ENCODE data around the gene RNLS.

Gene RNLS

DNA sequence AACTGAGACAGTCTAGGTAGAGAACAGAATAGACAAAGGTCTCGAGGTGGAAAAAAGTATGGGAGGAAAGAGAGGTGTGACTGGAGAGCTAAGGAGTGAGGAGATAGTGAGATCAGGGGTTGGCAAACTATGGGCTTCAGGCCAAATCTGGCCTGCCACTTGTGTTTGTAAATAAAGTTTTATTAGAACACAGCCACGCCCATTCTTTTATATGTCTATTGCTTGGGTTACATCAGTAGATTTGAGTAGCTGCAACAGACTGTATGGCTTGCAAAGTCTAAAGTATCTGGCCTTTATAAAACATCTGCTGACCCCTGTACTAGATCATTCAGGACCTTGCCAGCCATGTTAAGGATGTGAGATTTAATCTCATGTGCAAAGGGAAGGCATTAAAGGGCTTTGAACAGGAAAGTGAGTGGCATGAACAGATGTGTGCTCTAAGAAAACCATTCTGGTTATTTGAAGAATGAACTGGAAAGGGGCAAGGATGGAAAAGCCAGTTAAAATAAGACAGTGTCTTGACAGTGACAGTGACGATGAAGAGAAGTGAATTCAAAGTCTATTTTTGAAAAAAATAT, 240.3 kb downstream of the RNLS start:
- no peaks in the 10 kb centered on the region for H3K79me2 ChIP-seq (ENCODE audit: low read length)
- H3K4me3 ChIP-seq (ENCODE audit: low read length): no peak overlapping the region
- no peak overlapping the region for H3K27ac ChIP-seq (ENCODE audit: low read length)
- no peaks in the 10 kb centered on the region for H3K36me3 ChIP-seq (replicated peaks; ENCODE audit: low read depth, low read length)
- peaks cover 7% of the 10 kb centered on the region for H3K4me1 ChIP-seq (ENCODE audit: low read length)
- no peaks in the 10 kb centered on the region for H4K20me1 ChIP-seq (ENCODE audit: insufficient read depth, low read length)
- H3K27me3 ChIP-seq (ENCODE audit: low read depth, low read length): no peaks in the 10 kb centered on the region
- H3K9me3 ChIP-seq (ENCODE audit: insufficient read depth, low read length): no peaks in the 10 kb centered on the region
- no peak overlapping the region for H2AFZ ChIP-seq (ENCODE audit: low read depth, low read length)
- H3K9ac ChIP-seq (ENCODE audit: low read length): no peak overlapping the region
- TF ChIP-seq EZH2phosphoT487 (IDR thresholded peaks at IDR 0.05; ENCODE audit: low read depth) (no peak), CTCF (IDR thresholded peaks at IDR 0.05; ENCODE audit: low read depth, low read length) (no peak)
- no peak overlapping the region for H3K4me2 ChIP-seq (ENCODE audit: low read length)

GRCh38 chr10:88337134-88337533, 246.0 kb downstream of the RNLS start:
- Histone ChIP-seq H3K4me3 (ENCODE audit: low read length) (peak overlapping the region; percentile 28), H3K27ac (ENCODE audit: low read length) (peak overlapping the region; percentile 80), H2AFZ (ENCODE audit: low read depth, low read length) (no peak overlapping the region), H3K27me3 (ENCODE audit: low read depth, low read length) (no peaks in the 10 kb centered on the region), H3K4me1 (ENCODE audit: low read length) (peaks cover 51% of the 10 kb centered on the region), H3K36me3 (replicated peaks; ENCODE audit: low read depth, low read length) (no peaks in the 10 kb centered on the region), H4K20me1 (ENCODE audit: insufficient read depth, low read length) (no peaks in the 10 kb centered on the region), H3K79me2 (ENCODE audit: low read length) (no peaks in the 10 kb centered on the region), H3K9ac (ENCODE audit: low read length) (peak overlapping the region; percentile 52; the same call in 1 of the 2 replicates), H3K4me2 (ENCODE audit: low read length) (peak overlapping the region; percentile 75), H3K9me3 (ENCODE audit: insufficient read depth, low read length) (no peaks in the 10 kb centered on the region)
- TF ChIP-seq EZH2phosphoT487 (IDR thresholded peaks at IDR 0.05; ENCODE audit: low read depth): no peak
- TF ChIP-seq CTCF (IDR thresholded peaks at IDR 0.05; ENCODE audit: low read depth, low read length): no peak

DNA sequence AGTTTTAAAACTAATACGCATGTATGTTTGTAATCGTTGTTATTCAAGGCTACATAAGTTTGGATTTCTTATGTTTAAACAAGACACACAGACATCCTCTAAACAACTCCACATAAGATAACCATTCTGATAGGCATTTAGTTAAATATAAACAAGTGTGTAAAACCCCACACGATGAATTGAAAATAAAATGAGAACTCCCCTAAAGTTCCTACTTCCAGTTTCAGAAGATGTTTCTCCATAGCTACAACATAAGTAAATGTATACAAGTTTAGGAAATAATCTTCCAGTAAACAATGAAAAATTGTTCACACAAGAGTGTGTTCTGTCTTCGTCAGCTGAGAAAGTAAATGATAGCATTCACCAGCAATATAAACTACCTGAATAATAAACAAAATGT, 246.8 kb downstream of the RNLS start:
- Histone ChIP-seq H4K20me1 (ENCODE audit: insufficient read depth, low read length) (no peaks in the 10 kb centered on the region), H2AFZ (ENCODE audit: low read depth, low read length) (0 out of 2 replicates have a peak overlapping the region, but pooled peaks have one; percentile 22), H3K4me3 (ENCODE audit: low read length) (peak overlapping the region; percentile 28), H3K79me2 (ENCODE audit: low read length) (no peaks in the 10 kb centered on the region), H3K4me2 (ENCODE audit: low read length) (peak overlapping the region; percentile 75), H3K9me3 (ENCODE audit: insufficient read depth, low read length) (no peaks in the 10 kb centered on the region), H3K4me1 (ENCODE audit: low read length) (peaks cover 59% of the 10 kb centered on the region), H3K27ac (ENCODE audit: low read length) (peak overlapping the region; percentile 80), H3K36me3 (replicated peaks; ENCODE audit: low read depth, low read length) (no peaks in the 10 kb centered on the region), H3K9ac (ENCODE audit: low read length) (peak overlapping the region; percentile 52; the same call in 1 of the 2 replicates), H3K27me3 (ENCODE audit: low read depth, low read length) (no peaks in the 10 kb centered on the region)
- TF ChIP-seq CTCF (IDR thresholded peaks at IDR 0.05; ENCODE audit: low read depth, low read length) (no peak), EZH2phosphoT487 (IDR thresholded peaks at IDR 0.05; ENCODE audit: low read depth) (no peak)

GRCh38 chr10:88333248-88333630, 249.9 kb downstream of the RNLS start:
- Histone ChIP-seq H3K9me3 (ENCODE audit: insufficient read depth, low read length) (0 out of 2 replicates have a peak, but pooled peaks cover 3% of the 10 kb centered on the region), H4K20me1 (ENCODE audit: insufficient read depth, low read length) (no peaks in the 10 kb centered on the region), H3K4me3 (ENCODE audit: low read length) (no peak overlapping the region), H3K36me3 (replicated peaks; ENCODE audit: low read depth, low read length) (no peaks in the 10 kb centered on the region), H3K79me2 (ENCODE audit: low read length) (no peaks in the 10 kb centered on the region), H3K4me1 (ENCODE audit: low read length) (peaks cover 63% of the 10 kb centered on the region), H3K9ac (ENCODE audit: low read length) (no peak overlapping the region), H3K4me2 (ENCODE audit: low read length) (peak overlapping the region; percentile 38), H2AFZ (ENCODE audit: low read depth, low read length) (no peak overlapping the region), H3K27ac (ENCODE audit: low read length) (peak overlapping the region; percentile 78), H3K27me3 (ENCODE audit: low read depth, low read length) (no peaks in the 10 kb centered on the region)
- no peak for TF ChIP-seq CTCF (IDR thresholded peaks at IDR 0.05; ENCODE audit: low read depth, low read length)
- TF ChIP-seq EZH2phosphoT487 (IDR thresholded peaks at IDR 0.05; ENCODE audit: low read depth): no peak
